Measurements from ENCODE around the gene CDK15. TPM values are rescaled to one million over a fixed set of nuclear protein-coding genes. Genes with fewer than 3 reads are reported as not detected.
A peak's percentile ranks its signal among the peaks of the same experiment; 100 is the strongest.

The CDK15 gene
- total and polyA plus RNA-seq, 9 of the 15 experiments (the other 6 are each of a cell fraction or from before 2014, with no cell fraction given): not detected

DNA sequence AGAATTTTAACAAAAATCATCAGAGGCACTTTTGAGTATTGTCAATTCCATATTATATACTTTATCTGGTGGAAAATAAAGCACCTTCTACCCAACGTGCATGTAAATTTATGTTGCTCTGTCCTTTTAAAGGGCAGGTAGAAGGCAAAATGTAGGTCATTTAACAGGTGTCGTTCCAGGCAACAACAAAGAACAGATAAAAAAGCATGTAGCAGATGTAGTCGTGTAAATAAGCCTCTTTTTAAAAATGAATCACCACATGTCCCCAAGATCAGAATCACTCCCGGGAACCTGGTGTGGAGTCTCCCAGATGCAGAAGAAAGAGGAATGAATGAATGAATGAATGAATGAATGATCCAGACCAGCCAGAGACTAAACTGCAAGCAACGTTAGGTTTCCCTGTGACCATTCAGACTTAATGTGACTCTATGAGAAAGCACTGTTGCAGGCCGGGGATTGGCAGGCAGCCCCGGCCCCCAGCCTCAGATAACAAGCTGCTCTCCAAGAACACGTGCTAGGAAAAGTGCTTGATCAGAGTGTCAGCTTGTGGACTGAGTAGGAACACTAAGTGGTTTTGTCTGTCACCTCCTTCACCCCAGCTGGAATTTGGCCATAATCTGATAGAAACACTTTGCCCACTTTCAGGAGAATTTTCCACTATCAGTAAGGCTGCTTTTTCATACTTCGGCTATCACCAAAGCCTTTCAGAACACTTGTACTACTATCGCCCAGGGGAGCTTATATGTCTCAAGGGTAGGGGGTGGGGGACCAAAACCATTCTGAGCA lies 100.6 kb downstream of the CDK15 start (continued):
- peak; percentile 81 for TF ChIP-seq PKNOX1 (IDR thresholded peaks at IDR 0.05)
- peak; percentile 70 for TF ChIP-seq SMARCA4 (IDR thresholded peaks at IDR 0.05)
- no peak for TF ChIP-seq ZNF766 (CRISPR knock-in tag; conservative IDR thresholded peaks at IDR 0.05)
- TF ChIP-seq, protein P1, sequence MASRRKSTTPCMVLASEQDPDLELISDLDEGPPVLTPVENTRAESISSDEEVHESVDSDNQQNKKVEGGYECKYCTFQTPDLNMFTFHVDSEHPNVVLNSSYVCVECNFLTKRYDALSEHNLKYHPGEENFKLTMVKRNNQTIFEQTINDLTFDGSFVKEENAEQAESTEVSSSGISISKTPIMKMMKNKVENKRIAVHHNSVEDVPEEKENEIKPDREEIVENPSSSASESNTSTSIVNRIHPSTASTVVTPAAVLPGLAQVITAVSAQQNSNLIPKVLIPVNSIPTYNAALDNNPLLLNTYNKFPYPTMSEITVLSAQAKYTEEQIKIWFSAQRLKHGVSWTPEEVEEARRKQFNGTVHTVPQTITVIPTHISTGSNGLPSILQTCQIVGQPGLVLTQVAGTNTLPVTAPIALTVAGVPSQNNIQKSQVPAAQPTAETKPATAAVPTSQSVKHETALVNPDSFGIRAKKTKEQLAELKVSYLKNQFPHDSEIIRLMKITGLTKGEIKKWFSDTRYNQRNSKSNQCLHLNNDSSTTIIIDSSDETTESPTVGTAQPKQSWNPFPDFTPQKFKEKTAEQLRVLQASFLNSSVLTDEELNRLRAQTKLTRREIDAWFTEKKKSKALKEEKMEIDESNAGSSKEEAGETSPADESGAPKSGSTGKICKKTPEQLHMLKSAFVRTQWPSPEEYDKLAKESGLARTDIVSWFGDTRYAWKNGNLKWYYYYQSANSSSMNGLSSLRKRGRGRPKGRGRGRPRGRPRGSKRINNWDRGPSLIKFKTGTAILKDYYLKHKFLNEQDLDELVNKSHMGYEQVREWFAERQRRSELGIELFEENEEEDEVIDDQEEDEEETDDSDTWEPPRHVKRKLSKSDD (conservative IDR thresholded peaks at IDR 0.05; ENCODE audit: low read length): no peak
- no peak for TF ChIP-seq SMARCA5 (IDR thresholded peaks at IDR 0.05)
- TF ChIP-seq KDM1A (IDR thresholded peaks at IDR 0.05): peak; percentile 42 to 49; a peak in 3 of 4 replicates
- no peak for TF ChIP-seq ILF3 (IDR thresholded peaks at IDR 0.05; ENCODE audit: borderline replicate concordance)
- TF ChIP-seq CXXC5 (CRISPR knock-in tag; IDR thresholded peaks at IDR 0.05): peak; percentile 43; the same call in 1 of the 2 replicates
- no peak for TF ChIP-seq ZNF224 (CRISPR knock-in tag; IDR thresholded peaks at IDR 0.05)
- no peak for TF ChIP-seq STAG1 (CRISPR knock-in tag; IDR thresholded peaks at IDR 0.05; ENCODE audit: borderline replicate concordance)
- TF ChIP-seq ZNF583 (CRISPR knock-in tag; IDR thresholded peaks at IDR 0.05): no peak
- TF ChIP-seq SMARCC2 (IDR thresholded peaks at IDR 0.05; ENCODE audit: low read depth): peak; percentile 31; the same call in 1 of the 2 replicates
- no peak for TF ChIP-seq HMGN3 (IDR thresholded peaks at IDR 0.05; ENCODE audit: borderline replicate concordance, extremely low read depth, insufficient read length, low read depth, low read length)
- TF ChIP-seq ZNF24 (IDR thresholded peaks at IDR 0.05): peak; percentile 97
- TF ChIP-seq ZNF584 (CRISPR knock-in tag; IDR thresholded peaks at IDR 0.05; ENCODE audit: low read depth): 0 out of 2 replicates have a peak, but pooled peaks have one; percentile 53
- no peak for TF ChIP-seq DDX20 (tag; IDR thresholded peaks at IDR 0.05; ENCODE audit: low read depth)
- no peak for TF ChIP-seq FOXA1 (IDR thresholded peaks at IDR 0.05; ENCODE audit: borderline replicate concordance)
- TF ChIP-seq, protein P2, sequence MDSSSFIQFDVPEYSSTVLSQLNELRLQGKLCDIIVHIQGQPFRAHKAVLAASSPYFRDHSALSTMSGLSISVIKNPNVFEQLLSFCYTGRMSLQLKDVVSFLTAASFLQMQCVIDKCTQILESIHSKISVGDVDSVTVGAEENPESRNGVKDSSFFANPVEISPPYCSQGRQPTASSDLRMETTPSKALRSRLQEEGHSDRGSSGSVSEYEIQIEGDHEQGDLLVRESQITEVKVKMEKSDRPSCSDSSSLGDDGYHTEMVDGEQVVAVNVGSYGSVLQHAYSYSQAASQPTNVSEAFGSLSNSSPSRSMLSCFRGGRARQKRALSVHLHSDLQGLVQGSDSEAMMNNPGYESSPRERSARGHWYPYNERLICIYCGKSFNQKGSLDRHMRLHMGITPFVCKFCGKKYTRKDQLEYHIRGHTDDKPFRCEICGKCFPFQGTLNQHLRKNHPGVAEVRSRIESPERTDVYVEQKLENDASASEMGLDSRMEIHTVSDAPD (CRISPR knock-in tag; IDR thresholded peaks at IDR 0.05): no peak
- no peak for TF ChIP-seq PPARD (CRISPR knock-in tag; IDR thresholded peaks at IDR 0.05)
- no peak for TF ChIP-seq NR0B1 (IDR thresholded peaks at IDR 0.05; ENCODE audit: partially characterized antibody)

All from K562 (cell line).